Aorta (tissue), 5 donors: ENCODE results near the gene LRRC2. TPM values are rescaled to one million over a fixed set of nuclear protein-coding genes. Genes with fewer than 3 reads are reported as not detected.

Source experiments
- ATAC-seq: fragments of 200-7000 bp; cut with Tn5 transposase; one replicate; pipeline ENCODE4 v1.9.1; 2022; ENCODE audit warnings: moderate library complexity; ENCODE audit not compliant: low FRiP score
- DNase-seq, 2 donors: peaks; one replicate each; pipeline ENCODE4 v3.0.0-alpha.2; 2020
- H3K27ac ChIP-seq, 2 donors: one replicate each; pipeline ENCODE4 v1.5.1; 2013; ENCODE audit warnings: low read length in 2 of 2, mild to moderate bottlenecking in 2 of 2, moderate library complexity in 2 of 2, control low read depth in 1 of 2, inconsistent platforms in 1 of 2, low read depth in 1 of 2
- H3K27me3 ChIP-seq, 2 donors: one replicate each; pipeline ENCODE4 v1.6.1; 2013; ENCODE audit warnings: control low read depth in 1 of 2, low read length in 1 of 2, mild to moderate bottlenecking in 1 of 2, moderate library complexity in 1 of 2; ENCODE audit not compliant: insufficient read depth in 2 of 2, control insufficient read depth in 1 of 2
- H3K36me3 ChIP-seq, 2 donors: one replicate each; pipeline ENCODE4 v1.6.1; 2013; ENCODE audit warnings: control low read depth in 1 of 2, low read length in 1 of 2, mild to moderate bottlenecking in 1 of 2; ENCODE audit not compliant: insufficient read depth in 2 of 2, control insufficient read depth in 1 of 2
- H3K4me1 ChIP-seq, 2 donors: one replicate each; pipeline ENCODE4 v1.6.1; 2013; ENCODE audit warnings: low read length in 2 of 2, control low read depth in 1 of 2, mild to moderate bottlenecking in 1 of 2, moderate library complexity in 1 of 2; ENCODE audit not compliant: insufficient read depth in 2 of 2, control insufficient read depth in 1 of 2
- H3K4me3 ChIP-seq, 2 donors: one replicate each; pipeline ENCODE4 v1.5.1; 2013; ENCODE audit warnings: low read length in 2 of 2, control low read depth in 1 of 2, mild to moderate bottlenecking in 1 of 2
- H3K9me3 ChIP-seq: one replicate; pipeline ENCODE4 v1.6.1; 2013; ENCODE audit warnings: mild to moderate bottlenecking, low read length; ENCODE audit not compliant: control insufficient read depth
- WGBS, 2 donors: extraction: QIAGEN DNeasy Blood & Tissue Kit; methylation state at CpG; one replicate each; pipeline ENCODE4 v1.1.7; 2013; 5-methylcytosine and 5-hydroxymethylcytosine counted together
- intact Hi-C, 2 donors: fragments of 100-400 bp; cut with DNase I; formaldehyde crosslinking; loops; one replicate each; pipeline versions ENCODE4 v1.14.2 to v1.15.0; 2022
- polyA plus RNA-seq, 2 donors: library from polyadenylated mRNA; stranded (reverse); fragments of 200-250 nt; gene quantifications; one replicate each; pipeline ENCODE4 v1.2.3, GENCODE V29; 2013
- total RNA-seq, 2 donors: library from RNA; stranded (reverse); fragmentation: NEBNext Ultra II Directional; extraction: Animal tissue kit (Norgen Biotek cat#: 25700); gene quantifications; one replicate each; pipeline ENCODE4 v1.2.1, GENCODE V29; 2021
- donor health status: healthy with polysubstance abuse.
- donor health status: Bipolar disorder and iron deficiency.
- donor health status: DM: no; HTN: no; CAD: no.
- donor health status: DM: no; HTN: no; CAD: no.
- donor health status: DM: yes; HTN: yes; CAD: no.

The LRRC2 gene
- total and polyA plus RNA-seq, 4 donors: 0.03 to 8.8 (median 0.45) TPM

DNA sequence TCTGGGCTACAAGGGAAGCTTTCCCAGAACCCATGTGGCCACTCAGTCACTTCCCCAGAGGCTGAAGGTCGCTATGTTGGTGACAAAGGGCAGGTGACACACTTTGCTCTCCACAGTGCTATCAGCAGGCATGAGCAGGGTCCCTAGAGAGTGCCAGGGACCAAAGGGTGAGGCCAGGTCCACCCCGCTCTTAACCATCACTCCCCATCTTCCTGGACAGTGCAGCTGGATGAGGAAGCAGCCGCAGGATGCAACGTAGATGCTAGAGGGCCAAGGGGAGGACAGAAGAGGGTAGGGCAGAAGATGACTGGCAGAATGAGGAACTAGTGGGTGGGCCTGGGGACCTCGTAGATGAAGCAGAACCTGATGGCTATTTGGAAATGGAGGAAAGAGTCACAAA lies 87.8 kb downstream of the LRRC2 start:
- peaks cover 2% of the 10 kb centered on the region for H3K9me3 ChIP-seq
- no peak overlapping the region for H3K27ac ChIP-seq
- H3K4me1 ChIP-seq: no peaks in the 10 kb centered on the region
- ATAC-seq (no peak), DNase-seq (peak in 1 of 2 donors; percentile 65)
- no peaks in the 10 kb centered on the region for H3K27me3 ChIP-seq
- WGBS, 2 donors: 82 to 86% methylated on average over 5 of the region's 5 CpGs
- H3K4me3 ChIP-seq: no peak overlapping the region
- H3K36me3 ChIP-seq: no peaks in the 10 kb centered on the region
- intact Hi-C loops: no loop called here

DNA sequence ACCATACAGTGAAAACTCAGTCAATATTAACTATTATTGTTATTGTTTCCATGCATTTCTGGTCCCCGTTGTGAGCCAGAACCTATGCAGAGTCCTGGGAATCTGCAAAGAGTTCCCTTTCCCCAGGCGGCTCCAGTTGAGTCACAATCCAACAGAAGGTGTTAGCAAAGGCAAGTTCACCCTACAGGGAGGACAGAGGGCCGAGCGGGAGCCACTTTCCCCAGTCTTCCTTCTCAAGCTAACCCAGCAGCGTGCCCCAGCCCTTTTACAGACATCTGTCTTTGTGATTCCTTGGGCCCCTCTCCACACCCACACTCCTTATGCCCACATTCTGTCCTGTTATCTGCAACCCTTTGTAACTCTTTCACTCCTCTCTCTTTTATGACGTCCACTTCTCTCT lies 88.3 kb downstream of the LRRC2 start:
- intact Hi-C loops: no loop called here
- no peaks in the 10 kb centered on the region for H3K36me3 ChIP-seq
- no peaks in the 10 kb centered on the region for H3K4me1 ChIP-seq
- ATAC-seq (no peak), DNase-seq (peak in 1 of 2 donors; percentile 59)
- no peaks in the 10 kb centered on the region for H3K27me3 ChIP-seq
- no peak overlapping the region for H3K27ac ChIP-seq
- WGBS, 2 donors: 74 to 75% methylated on average over 6 of the region's 6 CpGs
- peaks cover 2% of the 10 kb centered on the region for H3K9me3 ChIP-seq
- no peak overlapping the region for H3K4me3 ChIP-seq

DNA sequence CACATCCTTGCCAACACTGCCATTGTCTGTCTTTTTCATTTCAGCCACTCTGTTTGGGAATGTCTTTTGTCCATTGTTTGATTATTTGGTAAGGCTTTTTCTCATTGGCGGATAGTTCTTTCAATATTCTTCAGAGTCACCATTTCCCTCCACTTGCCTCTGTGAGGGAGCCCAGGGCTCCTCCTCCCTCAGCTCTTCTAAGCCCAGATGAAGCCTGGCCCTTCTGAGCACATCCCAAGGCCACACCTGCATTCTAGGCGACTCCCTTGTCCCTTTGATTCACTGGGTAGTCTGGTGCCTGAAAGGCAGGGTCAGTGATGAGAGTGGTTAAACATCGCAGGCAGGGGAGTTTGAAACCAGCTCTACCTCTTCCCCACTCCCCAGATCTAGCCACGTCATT lies 89.0 kb downstream of the LRRC2 start:
- H3K9me3 ChIP-seq: peaks cover 2% of the 10 kb centered on the region
- DNase-seq (no peak), ATAC-seq (no peak)
- no peaks in the 10 kb centered on the region for H3K27me3 ChIP-seq
- 74 to 77% methylated on average over 4 of the region's 4 CpGs for WGBS, 2 donors
- no peaks in the 10 kb centered on the region for H3K4me1 ChIP-seq
- no peak overlapping the region for H3K27ac ChIP-seq
- intact Hi-C loops: no loop called here
- no peaks in the 10 kb centered on the region for H3K36me3 ChIP-seq
- H3K4me3 ChIP-seq: no peak overlapping the region

DNA sequence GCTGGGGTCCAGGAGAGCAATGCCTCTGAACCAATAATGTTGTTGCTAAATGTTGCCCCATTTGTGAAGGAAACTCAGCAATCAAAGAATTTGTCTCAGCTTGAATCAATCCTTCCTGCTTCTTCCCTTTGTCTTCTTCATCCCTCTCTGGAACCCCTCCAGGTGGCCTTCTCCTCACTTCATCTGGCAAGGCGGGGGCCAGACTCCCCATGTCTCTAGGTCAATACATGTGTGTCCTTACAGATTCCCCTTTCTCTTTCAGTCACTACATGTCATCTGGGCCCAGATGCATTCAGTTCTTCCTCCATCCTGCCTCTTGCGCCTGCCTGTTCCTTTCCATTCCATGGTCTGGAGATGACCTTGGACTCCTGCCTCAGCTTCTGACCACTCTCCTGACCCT lies 93.4 kb downstream of the LRRC2 start:
- intact Hi-C loops: no loop called here
- no peaks in the 10 kb centered on the region for H3K36me3 ChIP-seq
- H3K4me3 ChIP-seq: no peak overlapping the region
- no peak overlapping the region for H3K27ac ChIP-seq
- no peaks in the 10 kb centered on the region for H3K27me3 ChIP-seq
- DNase-seq: peak in 1 of 2 donors; percentile 25
- ATAC-seq: no peak
- WGBS, 2 donors: 77 to 84% methylated on average over 2 of the region's 2 CpGs
- H3K9me3 ChIP-seq: no peaks in the 10 kb centered on the region
- no peaks in the 10 kb centered on the region for H3K4me1 ChIP-seq

DNA sequence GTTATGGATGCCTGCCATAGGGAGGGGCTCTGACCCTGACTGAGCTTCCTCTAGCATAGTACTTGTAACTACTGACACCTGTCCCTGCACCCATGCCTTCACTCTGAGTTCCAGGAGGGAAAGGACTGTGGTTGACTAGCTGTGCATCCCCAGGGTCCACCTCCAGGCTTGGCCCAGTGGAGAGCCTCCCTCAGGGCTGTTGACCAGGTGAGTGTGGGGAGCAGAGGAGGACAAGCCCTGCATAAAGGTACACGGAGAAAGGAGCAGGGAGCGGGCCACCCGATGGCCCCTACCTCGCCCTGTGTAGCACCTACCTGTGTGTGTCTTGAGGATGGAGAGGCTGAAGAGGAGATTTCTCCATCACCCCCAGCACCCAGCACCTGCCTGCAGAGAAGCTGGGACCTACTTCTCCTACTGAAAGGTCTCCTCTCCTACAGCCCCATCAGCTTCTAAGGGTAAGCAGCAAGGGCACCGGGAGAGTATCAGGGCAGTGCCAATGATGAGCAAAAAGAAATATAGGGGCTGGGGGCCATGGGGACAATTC lies 94.7 kb downstream of the LRRC2 start:
- no peaks in the 10 kb centered on the region for H3K4me1 ChIP-seq
- H3K27ac ChIP-seq: no peak overlapping the region
- no peak overlapping the region for H3K4me3 ChIP-seq
- intact Hi-C loops: no loop called here
- ATAC-seq (no peak), DNase-seq (no peak)
- H3K36me3 ChIP-seq: no peaks in the 10 kb centered on the region
- 90 to 94% methylated on average over 5 of the region's 5 CpGs for WGBS, 2 donors
- no peaks in the 10 kb centered on the region for H3K27me3 ChIP-seq
- H3K9me3 ChIP-seq: no peaks in the 10 kb centered on the region

DNA sequence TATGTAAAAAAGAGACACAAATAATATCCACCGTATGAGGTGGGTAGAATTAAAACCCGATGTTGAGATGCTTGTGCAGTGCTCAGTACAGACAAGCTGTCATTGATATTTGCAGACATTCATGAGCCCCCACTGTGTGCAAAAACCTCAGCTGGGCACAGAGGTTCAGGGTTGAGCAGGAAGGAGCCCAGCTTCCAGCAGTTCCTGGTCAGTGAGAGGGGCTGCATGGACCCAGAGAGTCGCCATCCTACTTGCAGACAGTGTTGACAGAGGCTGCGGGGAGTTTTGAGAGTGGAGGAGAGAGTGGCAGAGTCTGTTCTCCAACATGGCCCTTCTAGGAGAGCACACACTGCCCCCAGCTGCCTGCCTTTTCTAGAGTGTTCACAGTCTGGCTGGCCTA lies 95.3 kb downstream of the LRRC2 start:
- Histone ChIP-seq H3K9me3 (no peaks in the 10 kb centered on the region), H3K27me3 (no peaks in the 10 kb centered on the region), H3K4me1 (no peaks in the 10 kb centered on the region), H3K4me3 (no peak overlapping the region), H3K36me3 (no peaks in the 10 kb centered on the region), H3K27ac (no peak overlapping the region)
- WGBS, 2 donors: 88 to 92% methylated on average over 4 of the region's 4 CpGs
- no peak for ATAC-seq
- no peak for DNase-seq
- intact Hi-C loops: no loop called here

DNA sequence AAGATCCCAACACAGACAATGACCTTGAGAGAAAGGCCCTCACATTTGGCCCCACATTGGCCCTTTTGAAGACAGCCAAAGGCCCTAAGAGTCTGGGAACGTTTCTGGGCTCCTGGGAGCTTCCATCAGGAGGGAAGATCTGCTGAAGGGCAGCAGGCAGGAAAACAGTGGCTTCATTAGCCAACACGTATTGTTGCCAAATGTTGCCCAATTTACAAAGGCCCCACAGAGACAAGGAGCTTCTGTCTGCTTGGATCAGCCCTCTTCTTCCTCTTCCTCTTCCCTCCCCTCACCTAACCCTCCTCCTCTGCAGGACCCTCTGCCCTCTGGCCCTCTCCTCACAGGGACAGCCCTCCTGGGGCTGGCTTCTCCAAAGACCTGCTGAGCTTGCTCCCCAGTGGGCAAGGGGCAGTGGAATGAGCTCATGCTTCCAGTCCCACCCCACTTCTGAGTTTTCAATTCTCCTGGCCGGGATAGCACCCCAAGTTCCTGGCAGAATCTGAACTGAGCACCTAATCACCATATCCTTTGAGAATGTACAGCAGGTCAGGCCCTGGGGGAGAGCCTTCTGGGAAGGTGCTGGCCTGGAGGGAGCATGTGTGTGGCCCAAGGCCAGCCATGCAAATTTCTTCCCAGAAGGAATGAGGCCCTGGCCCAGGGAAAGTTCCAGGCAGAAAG lies 96.3 kb downstream of the LRRC2 start:
- Histone ChIP-seq H3K4me3 (no peak overlapping the region), H3K27me3 (no peaks in the 10 kb centered on the region), H3K4me1 (no peaks in the 10 kb centered on the region), H3K36me3 (no peaks in the 10 kb centered on the region), H3K27ac (no peak overlapping the region), H3K9me3 (no peaks in the 10 kb centered on the region)
- ATAC-seq: no peak
- intact Hi-C loops: no loop called here
- 86 to 87% methylated on average over 3 of the region's 3 CpGs for WGBS, 2 donors
- DNase-seq: peak in 1 of 2 donors; percentile 52

DNA sequence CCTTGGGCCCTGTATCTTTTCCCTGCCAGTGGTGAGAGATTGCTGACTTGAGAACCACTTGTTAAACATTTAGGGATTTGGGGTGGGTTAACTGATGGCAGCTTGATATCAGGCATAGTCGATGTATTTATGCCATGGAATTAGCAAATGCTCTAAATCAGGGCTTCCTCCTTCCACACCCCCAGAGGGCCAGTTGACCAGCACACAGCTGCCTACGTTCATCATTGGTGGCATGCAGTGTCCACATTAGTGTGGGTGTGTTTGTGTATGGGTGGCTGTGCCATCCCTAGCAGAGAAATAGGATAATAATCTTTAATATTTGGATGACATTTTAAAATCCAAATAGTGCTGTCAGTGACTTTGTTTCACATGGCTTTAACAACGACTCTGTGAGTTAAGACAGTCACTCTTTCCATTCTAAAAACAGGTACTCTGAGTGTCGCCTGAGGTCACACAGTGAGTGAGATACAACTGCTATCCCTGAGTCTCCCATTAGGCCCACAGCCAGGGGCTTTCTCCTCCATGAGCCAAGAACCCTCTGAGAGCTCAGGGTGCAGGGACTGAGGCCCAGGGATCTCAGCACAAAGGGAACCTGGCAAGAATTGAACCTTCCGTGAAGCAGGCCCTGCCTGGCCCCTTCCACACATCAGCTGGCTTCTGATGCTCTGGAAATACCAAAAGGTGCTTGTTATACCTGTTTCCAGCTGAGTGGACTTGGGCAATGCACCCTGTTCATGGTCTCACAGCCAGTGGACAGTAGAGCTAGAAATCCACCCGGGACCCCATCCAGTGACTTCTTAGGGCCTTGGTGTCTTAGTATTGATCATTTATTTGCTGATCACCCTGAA lies 97.1 kb downstream of the LRRC2 start:
- no peak for ATAC-seq
- no peak for DNase-seq
- H3K4me1 ChIP-seq: no peaks in the 10 kb centered on the region
- no peaks in the 10 kb centered on the region for H3K36me3 ChIP-seq
- WGBS, 2 donors: 73 to 75% methylated on average over 6 of the region's 6 CpGs
- H3K9me3 ChIP-seq: no peaks in the 10 kb centered on the region
- peaks cover 0 to 2% of the 10 kb centered on the region in 2 donors for H3K27me3 ChIP-seq
- H3K4me3 ChIP-seq: no peak overlapping the region
- intact Hi-C loops: no loop called here
- H3K27ac ChIP-seq: no peak overlapping the region
